GM04503 (cell line): ENCODE measurements around the gene TMEM255B.
"Not testable (repeated sequence)": the region's sequence is repeated elsewhere in the genome, so short reads cannot be mapped to it uniquely, and the experiment has no call there.

ENCODE experiments used
- DNase-seq: peaks from one replicate; pipeline ENCODE4 v3.0.0-alpha.2; 2012; ENCODE audit warnings: low read depth

Gene TMEM255B

DNA sequence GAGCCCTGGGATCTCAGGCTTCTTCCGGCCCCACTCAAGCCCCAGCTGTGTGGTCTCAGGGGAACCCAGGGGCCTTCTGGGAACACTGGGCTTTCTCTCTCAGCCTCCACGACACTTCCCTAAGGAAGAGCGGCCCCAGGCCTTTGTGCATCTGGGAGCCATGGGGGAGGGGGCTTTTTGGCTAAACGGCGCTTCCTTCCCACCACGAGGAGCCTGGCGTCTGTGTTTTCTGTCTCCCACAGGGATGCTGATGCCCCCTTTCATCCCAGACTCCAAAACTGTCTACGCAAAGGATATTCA lies 24.2 kb upstream of the TMEM255B start:
- no peak for DNase-seq

DNA sequence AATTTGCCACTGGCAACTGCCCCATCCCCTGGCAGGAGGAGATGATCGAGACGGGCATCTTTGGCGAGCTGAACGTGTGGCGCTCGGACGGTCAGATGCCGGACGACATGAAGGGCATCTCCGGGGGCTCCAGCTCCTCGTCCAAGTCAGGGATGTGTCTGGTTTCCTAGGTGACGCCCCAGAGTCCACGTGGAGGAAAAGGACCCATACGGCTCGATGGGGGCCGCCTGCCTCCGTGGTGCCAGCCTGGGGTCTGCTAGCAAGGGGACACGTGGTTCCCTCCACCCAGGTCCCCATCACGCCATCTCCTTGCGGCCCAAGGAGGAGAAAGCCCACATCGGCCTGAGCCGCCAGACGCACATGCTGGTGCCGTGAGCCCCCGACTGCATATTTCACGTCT lies 23.8 kb upstream of the TMEM255B start:
- DNase-seq, result no peak

GRCh38 chr13:113735750-113736149 lies 23.3 kb upstream of the TMEM255B start:
- no peak for DNase-seq

DNA sequence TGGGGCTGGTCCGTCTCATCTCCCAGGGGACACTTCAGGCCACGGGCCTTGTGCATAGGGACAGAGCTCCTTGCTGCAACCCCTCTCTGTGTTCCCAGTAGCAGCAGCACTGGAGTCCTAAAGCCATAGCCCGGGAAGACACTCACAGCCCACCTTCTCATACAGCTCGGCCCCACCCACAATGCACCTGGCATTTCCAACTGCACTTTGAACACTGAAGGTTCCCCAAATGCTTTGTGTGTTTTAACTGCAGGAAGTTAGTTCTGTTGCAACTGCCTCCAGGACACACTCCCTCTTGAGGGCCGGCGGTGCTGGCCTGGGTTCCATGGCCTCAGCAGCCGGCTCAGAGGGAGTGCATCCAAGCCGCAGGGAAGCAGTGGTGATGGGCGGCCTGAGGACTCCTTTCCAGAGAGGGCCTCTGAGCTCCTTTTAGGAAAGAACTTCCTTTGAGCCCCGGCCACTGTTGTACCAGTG lies 22.7 kb upstream of the TMEM255B start:
- DNase-seq, result no peak

GRCh38 chr13:113737803-113738202 lies 21.2 kb upstream of the TMEM255B start:
- DNase-seq, result no peak

DNA sequence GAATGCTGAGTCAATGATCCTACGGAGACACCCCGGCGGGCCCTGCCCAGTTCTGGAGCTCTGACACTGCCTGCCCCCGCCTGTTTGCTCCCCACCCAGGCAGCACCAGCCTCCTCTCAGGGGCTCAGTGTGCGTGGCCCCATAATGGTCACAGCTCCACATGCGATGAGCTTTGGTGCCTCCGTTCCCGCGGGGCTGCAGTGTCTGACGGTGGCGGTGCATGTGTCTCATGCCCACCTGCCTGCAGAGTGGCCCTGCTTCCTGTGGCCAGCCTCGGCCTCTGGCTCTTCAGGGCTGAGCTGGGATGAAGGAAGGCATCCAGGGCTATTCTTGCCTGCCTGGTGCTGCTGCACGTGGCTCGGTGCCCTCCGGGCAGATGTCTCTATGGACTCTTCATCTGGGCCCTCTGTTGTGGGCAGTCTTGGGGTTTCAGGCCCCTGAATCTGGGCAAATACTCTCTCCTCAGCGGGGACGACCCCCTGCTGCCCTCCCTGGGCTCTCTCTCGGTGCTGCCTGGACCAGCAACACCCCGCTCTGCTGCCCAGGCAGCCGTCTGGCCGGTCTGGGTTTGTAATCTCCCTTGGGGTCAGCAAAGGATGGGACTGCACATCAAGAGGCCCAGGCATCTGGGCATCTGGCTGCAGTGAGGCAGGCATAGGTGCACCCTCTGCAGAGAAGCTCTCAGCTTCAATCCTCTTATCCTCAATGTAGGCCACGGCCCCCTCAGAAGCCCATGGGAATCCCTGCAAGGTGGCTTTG lies 19.3 kb upstream of the TMEM255B start:
- no peak for DNase-seq

GRCh38 chr13:113740286-113740556 lies 18.8 kb upstream of the TMEM255B start:
- DNase-seq, result no peak

DNA sequence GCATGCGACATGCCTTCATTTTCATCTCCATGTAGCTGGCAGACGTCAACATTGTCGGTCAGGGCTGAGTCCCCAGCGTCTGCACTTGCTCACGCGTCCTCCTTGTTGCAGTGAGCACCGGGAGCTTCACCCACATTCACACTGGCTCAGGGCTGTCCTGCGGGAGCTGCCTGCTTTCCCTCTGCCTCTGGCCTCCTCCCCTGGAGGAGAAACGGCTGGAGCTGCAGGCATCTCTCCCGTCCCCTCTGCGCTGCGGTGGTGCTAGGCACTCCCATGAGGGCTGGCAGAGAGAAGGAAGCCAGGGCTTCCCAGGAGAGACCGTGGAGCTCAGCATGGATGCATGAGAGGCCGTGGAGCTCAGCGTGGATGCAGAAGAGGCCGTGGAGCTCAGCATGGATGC lies 18.4 kb upstream of the TMEM255B start:
- DNase-seq, result no peak

DNA sequence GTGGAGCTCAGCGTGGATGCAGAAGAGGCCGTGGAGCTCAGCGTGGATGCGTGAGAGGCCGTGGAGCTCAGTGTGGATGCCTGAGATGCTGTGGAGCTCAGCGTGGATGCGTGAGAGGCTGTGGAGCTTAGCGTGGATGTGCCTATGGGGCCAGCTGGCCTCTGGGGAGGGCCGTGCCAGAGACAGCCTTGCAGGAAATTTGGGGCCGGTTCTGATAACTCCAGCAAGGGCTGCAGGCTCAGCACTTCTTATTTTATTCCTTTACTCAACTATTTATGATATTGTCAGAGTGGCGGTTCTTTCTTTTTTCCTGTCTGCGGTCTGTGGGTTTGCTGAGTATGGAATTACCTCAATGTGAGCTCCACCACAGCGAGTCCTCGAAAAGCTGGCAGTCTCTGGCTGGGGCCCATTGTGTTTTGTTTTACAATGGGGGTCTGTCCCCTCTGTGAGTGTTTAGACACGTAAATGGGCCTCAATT lies 17.8 kb upstream of the TMEM255B start:
- DNase-seq, result no peak

- no peak for DNase-seq
These were observed 17.0 kb upstream of the TMEM255B start for GRCh38 chr13:113742000-113742441.

- DNase-seq, result no peak
These were observed 16.4 kb upstream of the TMEM255B start for GRCh38 chr13:113742445-113743120.

DNA sequence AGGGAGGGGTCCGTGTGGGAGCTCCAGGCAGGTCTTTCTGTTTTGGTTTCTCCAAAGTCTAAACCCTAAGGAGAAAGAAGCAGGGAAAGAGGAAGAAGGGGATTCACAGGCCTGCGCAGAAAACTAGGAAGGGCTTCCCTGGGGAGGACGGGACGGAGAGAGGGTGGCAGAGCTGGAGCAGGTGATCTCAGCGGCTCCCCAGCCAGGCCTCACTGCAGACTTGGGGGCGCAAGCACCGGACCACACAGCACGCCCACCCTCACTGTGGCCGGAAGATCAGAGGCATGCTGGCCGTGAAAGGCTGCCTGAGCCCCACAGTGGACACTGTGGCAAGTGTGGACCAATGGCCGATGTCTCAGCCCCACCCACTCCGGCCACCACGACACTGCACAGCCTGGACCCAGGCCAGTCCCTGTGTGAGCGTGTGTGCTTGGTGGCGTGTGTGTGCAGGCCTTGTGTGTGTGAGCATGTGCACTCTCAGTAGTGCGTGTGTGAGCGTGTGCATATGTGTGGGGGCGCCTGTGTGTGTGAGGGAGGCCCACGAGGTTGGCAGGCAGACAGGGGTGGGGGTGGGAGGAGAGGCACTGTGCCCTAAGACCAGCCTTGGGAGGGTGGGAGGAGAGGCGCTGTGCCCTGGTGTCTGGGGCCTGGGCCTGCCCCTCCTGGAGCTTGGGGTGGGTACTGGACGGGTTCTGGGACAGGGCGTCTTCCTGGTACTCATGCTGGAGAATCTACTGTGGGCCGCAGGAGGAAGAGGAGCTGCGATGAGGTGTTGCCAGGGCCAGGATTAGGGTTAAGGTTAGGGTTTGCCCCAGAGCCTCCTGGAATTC lies 15.4 kb upstream of the TMEM255B start:
- no peak for DNase-seq

DNA sequence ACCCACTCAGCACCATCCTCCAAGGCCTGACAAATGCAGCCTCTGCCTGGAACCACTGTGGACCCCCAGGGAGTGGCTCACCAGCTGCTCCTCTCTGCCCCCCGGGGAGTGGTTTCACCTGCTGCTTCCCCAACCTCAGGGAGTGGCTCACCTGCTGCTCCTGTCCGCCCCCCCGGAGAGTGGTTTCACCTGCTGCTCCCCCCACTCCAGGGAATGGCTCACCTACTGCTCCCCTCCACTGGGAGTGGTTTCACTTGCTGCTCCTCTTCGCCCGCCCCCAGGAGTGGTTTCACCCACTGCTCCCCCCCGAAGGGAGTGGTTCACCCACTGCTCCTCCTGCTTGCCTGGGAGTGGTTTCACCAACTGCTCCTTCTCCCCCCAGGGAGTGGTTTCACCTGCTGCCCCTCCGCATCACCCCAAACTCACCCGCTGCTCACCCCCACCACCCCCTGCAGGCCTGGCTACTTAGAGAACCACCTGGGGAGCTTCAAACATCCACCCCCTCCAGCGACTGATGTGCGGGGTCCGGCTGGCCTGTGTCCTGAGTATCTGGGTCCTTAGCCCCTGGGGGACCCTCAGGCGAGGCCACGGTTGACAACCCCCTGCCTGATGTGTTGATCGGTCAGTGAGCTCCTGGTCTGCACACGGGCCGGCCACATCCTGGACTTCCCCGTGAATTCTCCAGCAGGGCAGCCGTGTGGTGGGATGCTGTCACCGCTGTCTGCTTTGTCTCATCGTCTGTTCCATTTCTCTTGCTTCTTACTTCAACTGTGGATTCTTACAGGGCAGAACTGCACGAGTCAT lies 14.6 kb upstream of the TMEM255B start:
- no peak for DNase-seq

- DNase-seq, result no peak
These were observed 14.0 kb upstream of the TMEM255B start for GRCh38 chr13:113745059-113745458.

GRCh38 chr13:113745500-113746142 lies 13.4 kb upstream of the TMEM255B start:
- DNase-seq, result not testable (repeated sequence)

DNA sequence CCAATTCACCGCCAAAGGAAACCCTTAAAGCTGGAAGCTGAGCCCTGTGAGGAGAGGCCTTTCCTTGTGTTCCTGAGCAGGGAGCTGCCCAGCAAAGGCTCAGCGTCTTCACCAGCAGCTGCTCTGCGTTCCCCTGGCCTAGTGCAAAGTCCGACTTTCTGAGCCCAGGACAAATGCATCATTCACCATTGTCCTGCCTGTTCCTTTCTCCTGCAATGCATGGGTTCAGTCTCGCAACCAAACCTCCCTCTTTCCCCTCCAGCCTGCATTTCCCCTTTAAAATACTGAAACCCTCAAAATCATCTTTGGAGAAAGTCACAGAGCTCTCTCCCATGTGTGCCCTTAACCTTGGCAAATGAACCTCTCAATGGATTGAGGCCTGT lies 12.9 kb upstream of the TMEM255B start:
- no peak for DNase-seq

DNA sequence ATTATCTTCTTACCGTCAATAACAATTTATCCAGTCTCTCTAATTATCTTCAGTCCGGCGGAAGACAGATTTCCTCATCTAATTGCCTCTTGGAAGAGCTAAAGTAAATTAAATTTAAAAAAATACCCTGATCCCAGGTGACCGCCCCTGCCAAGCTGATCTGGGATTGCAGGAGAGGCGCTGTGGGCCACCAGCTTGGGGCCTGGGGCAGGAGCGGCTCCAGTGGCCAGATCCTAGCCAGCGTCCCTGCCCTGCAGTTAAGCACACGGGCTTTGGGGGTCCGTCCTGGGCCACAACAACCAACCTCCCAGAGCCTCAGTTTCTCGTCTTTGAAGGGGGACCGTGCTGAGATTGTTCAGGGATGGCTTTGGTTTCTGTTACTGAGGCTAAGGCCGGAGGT lies 12.4 kb upstream of the TMEM255B start:
- DNase-seq, result no peak

DNA sequence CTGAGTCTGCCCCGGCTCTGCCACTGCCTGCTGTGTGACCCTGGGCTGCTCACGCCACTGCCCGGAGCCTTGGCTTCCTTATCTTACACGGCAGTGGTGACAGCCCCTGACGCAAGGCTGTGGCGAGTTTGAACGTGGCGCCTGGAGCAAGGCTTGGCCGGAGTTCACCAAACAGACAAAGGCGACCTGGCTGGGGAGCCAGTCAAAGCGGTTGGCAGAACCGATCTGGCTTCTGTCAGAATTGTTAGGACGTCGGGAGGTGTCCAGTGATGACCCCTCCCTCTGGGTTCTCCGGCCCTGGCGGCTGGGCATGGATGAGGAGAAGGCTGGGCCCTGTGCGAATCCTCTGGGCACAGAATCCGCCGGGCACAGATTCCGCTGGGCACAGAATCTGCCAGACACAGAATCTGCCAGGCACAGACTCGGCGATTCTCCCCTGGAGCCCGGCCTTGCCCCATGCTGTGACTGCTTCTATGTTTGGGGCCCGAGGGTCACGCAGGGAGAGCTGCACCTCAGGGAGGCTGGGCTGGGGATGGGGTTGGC lies 11.7 kb upstream of the TMEM255B start:
- no peak for DNase-seq

- no peak for DNase-seq
These were observed 10.7 kb upstream of the TMEM255B start for GRCh38 chr13:113748101-113748861.

- no peak for DNase-seq
These were observed 10.1 kb upstream of the TMEM255B start for GRCh38 chr13:113748862-113749451.
